Kidney (tissue), 14 donors: ENCODE measurements around the gene ZNF765. TPM values are rescaled to one million over a fixed set of nuclear protein-coding genes. Genes with fewer than 3 reads are reported as not detected.
A peak's percentile ranks its signal among the peaks of the same experiment; 100 is the strongest.
"Not testable (repeated sequence)": the region's sequence is repeated elsewhere in the genome, so short reads cannot be mapped to it uniquely, and the experiment has no call there.

Experiments
- DNase-seq, 5 donors: peaks; one replicate each; pipeline ENCODE4 v3.0.0-alpha.2; 2013 to 2020
- FAIRE-seq: peaks from 2 replicates; lab custom pipeline; 2012; peaks lifted over from hg19 to GRCh38; lab: Jason Lieb, UNC
- H3K27ac ChIP-seq, 2 donors: one replicate each; pipeline ENCODE4 v1.7.0; 2013; ENCODE audit warnings: low read depth in 2 of 2, low read length in 2 of 2, inconsistent platforms in 1 of 2
- H3K27me3 ChIP-seq: one replicate; pipeline ENCODE4 v1.7.1; 2013; ENCODE audit warnings: low read length, inconsistent platforms; ENCODE audit not compliant: control insufficient read depth, insufficient read depth
- H3K36me3 ChIP-seq, 3 donors: one replicate each; pipeline versions ENCODE4 v1.7.0 to v1.7.1; 2013; ENCODE audit warnings: low read length in 3 of 3, control low read depth in 1 of 3, inconsistent platforms in 1 of 3; ENCODE audit not compliant: insufficient read depth in 3 of 3, control insufficient read depth in 2 of 3
- H3K4me1 ChIP-seq, 3 donors: one replicate each; pipeline versions ENCODE4 v1.7.0 to v1.7.1; 2013; ENCODE audit warnings: low read length in 3 of 3, inconsistent platforms in 1 of 3, low read depth in 1 of 3; ENCODE audit not compliant: control insufficient read depth in 2 of 3, insufficient read depth in 2 of 3
- H3K4me3 ChIP-seq, 3 donors: one replicate each; pipeline versions ENCODE4 v1.7.0 to v1.8.1; 2013; ENCODE audit warnings: low read length in 3 of 3, control low read depth in 1 of 3, inconsistent platforms in 1 of 3
- H3K9ac ChIP-seq, 3 donors: one replicate each; pipeline versions ENCODE4 v1.7.0 to v1.7.1; 2013; ENCODE audit warnings: low read length in 3 of 3, control low read depth in 1 of 3, inconsistent platforms in 1 of 3
- H3K9me3 ChIP-seq, 3 donors: one replicate each; pipeline versions ENCODE4 v1.7.0 to v1.7.1; 2013; ENCODE audit warnings: low read length in 3 of 3, control low read depth in 1 of 3, inconsistent platforms in 1 of 3; ENCODE audit not compliant: control insufficient read depth in 2 of 3, insufficient read depth in 1 of 3
- CTCF ChIP-seq: IDR thresholded peaks from 3 replicates; pipeline ENCODE4 v1.5.1; 2012; ENCODE audit warnings: mild to moderate bottlenecking, moderate library complexity, borderline replicate concordance; ENCODE audit not compliant: insufficient read depth; ENCODE audit errors: extremely low read depth
- intact Hi-C: fragments of 100-400 bp; cut with DNase I; formaldehyde crosslinking; loops from one replicate; pipeline ENCODE4 v1.11.1; 2022
- polyA plus RNA-seq: library from polyadenylated mRNA; stranded (reverse); fragments of 350-450 nt; fragmentation: Illumina TruSeq; extraction: RNeasy Lipid Tissue Mini Kit (QIAGEN cat#74804); gene quantifications from one replicate; pipeline ENCODE4 v1.2.3, GENCODE V29; 2014; ENCODE audit warnings: low read depth, low replicate concordance; ENCODE audit not compliant: insufficient read depth
- total RNA-seq: library from RNA; stranded (reverse); fragmentation: NEBNext Ultra II Directional; extraction: Animal tissue kit (Norgen Biotek cat#: 25700); gene quantifications from one replicate; pipeline ENCODE4 v1.2.1, GENCODE V29; 2021
- donor health status: control.
- donor health status: control.
- donor health status: control.
- donor health status: control.
- donor health status: control.
- donor health status: DM: yes; HTN: yes; CAD: no.
- donor health status: Normal renal cell carcinoma (clear cell type).

ZNF765 gene
- total and polyA plus RNA-seq, 2 donors from 2014 or later: 3.0 to 10.8 TPM

DNA sequence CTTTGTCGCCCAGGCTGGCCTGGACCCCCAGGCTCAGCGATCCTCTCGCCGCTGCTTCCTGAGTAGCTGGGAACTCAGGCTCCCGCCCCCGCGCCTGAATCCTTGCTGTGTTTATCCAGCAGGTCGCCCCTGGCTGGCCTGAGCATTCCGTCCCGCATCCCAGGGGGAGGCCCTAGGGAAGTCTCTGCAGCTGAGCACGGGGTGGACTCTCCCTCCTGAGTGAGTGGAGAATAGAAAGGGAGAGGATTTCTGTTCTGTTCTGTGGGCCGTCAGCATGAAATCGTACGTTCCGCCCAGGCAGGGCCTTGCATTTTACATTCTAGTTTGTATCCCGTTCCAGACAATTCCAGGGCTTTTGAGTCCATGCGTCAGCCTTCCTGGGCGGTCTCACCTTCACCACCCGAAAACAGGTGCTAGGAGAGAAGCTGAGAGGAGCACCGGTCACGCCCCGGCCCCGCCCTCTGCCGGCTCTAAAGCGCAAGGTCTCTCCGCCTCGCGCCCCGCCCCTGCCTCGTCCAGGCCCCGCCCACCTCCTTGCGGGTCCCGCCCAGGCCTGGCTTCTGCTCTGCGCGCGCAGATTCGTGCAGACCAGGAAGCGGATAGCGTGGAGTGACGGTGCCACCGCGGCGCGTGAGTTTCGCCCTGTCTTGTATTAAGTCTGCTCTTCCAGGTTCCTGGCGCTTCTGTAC lies 36.6 kb downstream of the ZNF765 start, which contains the start of gene ZNF761:
Gene ZNF761 (plus strand): TSS at position 586 of the 689 bp plus-strand sequence. CDS start 15,285 bp downstream, outside the sequence.
- FAIRE-seq (no peak), DNase-seq (peak; percentile 97 to 99 (median 97))
- intact Hi-C loops: no loop called here
- peak within 1 kb of the TSS; percentile 74 to 97 (median 96) for H3K9ac ChIP-seq
- H3K4me1 ChIP-seq: no peaks in the 10 kb centered on the region
- peak within 1 kb of the TSS; percentile 83 to 91 (median 85) for H3K4me3 ChIP-seq
- H3K9me3 ChIP-seq: no peaks in the 10 kb centered on the region
- H3K36me3 ChIP-seq: peaks cover 0 to 3% (median 2%) of the 10 kb centered on the region in 3 donors
- no peak for TF ChIP-seq CTCF
- H3K27me3 ChIP-seq: no peaks in the 10 kb centered on the region
- H3K27ac ChIP-seq: peak within 1 kb of the TSS; percentile 74 to 94

GRCh38 chr19:53432088-53432661 lies 37.2 kb downstream of the ZNF765 start:
- FAIRE-seq: no peak
- Histone ChIP-seq H3K36me3 (peaks cover 0 to 3% (median 2%) of the 10 kb centered on the region in 3 donors), H3K9ac (peak overlapping the region; percentile 74 to 97 (median 96)), H3K9me3 (no peaks in the 10 kb centered on the region), H3K4me1 (no peaks in the 10 kb centered on the region), H3K27me3 (no peaks in the 10 kb centered on the region), H3K27ac (peak overlapping the region; percentile 74 to 77), H3K4me3 (peak overlapping the region; percentile 83 to 91 (median 85))
- intact Hi-C loops: no loop called here
- DNase-seq: peak in 4 of 5 donors; percentile 28 to 74 (median 53)
- no peak for TF ChIP-seq CTCF

DNA sequence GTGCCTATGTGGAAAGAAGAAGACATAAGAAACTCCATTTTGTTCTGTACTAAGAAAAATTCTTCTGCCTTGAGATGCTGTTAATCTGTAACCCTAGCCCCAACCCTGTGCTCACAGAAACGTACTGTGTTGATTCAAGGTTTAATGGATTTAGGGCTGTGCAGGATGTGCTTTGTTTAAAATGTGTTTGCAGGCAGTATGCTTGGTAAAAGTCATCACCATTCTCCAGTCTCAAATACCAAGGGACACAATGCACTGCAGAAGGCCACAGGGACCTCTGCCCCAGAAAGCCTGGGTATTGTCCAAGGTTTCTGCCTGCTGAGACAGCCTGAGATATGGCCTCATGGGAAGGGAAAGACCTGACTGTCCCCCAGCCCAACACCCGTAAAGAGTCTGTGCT lies 48.9 kb downstream of the ZNF765 start:
- H3K27ac ChIP-seq, H3K27me3 ChIP-seq, H3K4me3 ChIP-seq, H3K36me3 ChIP-seq, H3K9ac ChIP-seq, DNase-seq, H3K4me1 ChIP-seq, FAIRE-seq, intact Hi-C loops: not testable (repeated sequence)
- peaks cover 0 to 18% (median 4%) of the 10 kb centered on the region in 3 donors for H3K9me3 ChIP-seq

DNA sequence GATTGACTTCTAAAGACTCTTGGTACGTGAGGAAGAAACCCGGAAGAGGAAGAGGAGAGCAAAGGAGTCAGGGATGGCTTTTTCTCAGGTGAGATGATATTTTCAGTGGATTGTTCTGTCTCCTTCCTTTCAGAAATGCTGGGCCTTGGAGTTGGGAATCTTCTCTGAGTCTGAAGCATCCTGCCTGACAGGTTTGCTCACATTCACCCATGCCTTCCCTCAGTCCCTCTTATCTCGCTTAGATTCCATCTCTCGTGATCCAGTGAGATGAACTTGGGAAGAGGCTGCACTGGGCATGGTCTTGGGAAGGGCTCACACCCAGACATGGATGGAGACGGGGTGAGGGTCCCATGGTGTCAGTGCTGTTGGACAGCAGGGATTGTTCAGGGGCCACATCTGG lies 52.2 kb downstream of the ZNF765 start:
- H3K36me3 ChIP-seq, DNase-seq, H3K27ac ChIP-seq, H3K4me3 ChIP-seq, H3K27me3 ChIP-seq, H3K4me1 ChIP-seq, intact Hi-C loops, H3K9ac ChIP-seq, FAIRE-seq: not testable (repeated sequence)
- peaks cover 0 to 15% (median 4%) of the 10 kb centered on the region in 3 donors for H3K9me3 ChIP-seq
